Thoracic aorta endothelial cell (primary cell): ENCODE data around the gene SCGN. TPM values are rescaled to one million over a fixed set of nuclear protein-coding genes. Genes with fewer than 3 reads are reported as not detected.

Experiments used
- total RNA-seq: library from RNA; depleted of rRNA; stranded (reverse); fragments of >200 nt; gene quantifications from 2 replicates; pipeline ENCODE4 v1.2.3, GENCODE V29; 2012

The SCGN gene
- 0.13 TPM in 1 of 2 replicates, not detected in the other for total RNA-seq

DNA sequence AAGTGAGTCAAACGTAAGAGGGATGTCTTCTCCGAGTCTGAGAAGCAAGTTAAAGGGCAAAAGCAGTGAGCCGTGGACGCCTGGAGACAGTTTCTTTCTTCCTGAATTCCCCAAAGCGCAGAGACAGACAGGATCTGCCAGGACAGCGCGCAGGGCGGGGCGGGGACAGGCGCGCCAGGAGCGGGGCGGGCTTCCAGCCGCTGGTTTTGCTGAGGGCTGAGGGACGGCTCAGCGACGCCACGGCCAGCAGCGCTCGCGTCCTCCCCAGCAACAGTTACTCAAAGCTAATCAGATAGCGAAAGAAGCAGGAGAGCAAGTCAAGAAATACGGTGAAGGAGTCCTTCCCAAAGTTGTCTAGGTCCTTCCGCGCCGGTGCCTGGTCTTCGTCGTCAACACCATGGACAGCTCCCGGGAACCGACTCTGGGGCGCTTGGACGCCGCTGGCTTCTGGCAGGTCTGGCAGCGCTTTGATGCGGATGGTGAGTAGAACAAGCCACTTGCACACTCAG, at the start of gene SCGN:
Gene SCGN (plus strand): TSS at position 209 of the 509 bp plus-strand sequence. CDS start 189 bp downstream, at position 398.

Other genes with a start within 250 kb of the SCGN start
- not detected in 2 replicates for gene SLC17A4, start 102.5 kb downstream of the SCGN start, total RNA-seq
- gene SLC17A1, start 179.8 kb downstream of the SCGN start, total RNA-seq = not detected in 2 replicates
- gene SLC17A3, start 222.0 kb downstream of the SCGN start, total RNA-seq = not detected in 2 replicates